ENCODE data around the gene FILIP1L.
A peak's percentile ranks its signal among the peaks of the same experiment; 100 is the strongest.

Gene FILIP1L

DNA sequence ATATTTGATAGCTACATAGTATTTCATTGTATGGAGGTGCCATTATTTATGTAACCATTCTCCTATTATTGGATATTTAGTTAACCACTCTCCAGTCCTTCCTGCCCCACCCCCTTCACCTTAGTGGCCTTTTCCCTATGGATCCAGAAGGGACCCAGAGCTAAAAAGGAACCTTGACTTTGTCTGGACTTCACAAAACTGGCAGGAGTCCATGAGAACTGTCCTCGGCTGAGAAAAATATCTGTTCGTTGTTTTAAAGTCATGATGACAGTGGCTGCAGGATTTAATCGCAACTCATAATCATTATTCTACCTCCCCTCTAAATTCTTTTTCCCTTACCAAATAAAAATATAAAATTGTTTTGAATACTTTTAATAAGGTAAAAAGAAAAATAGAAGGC, 166.9 kb downstream of the FILIP1L start:
- TF ChIP-seq, protein P1, sequence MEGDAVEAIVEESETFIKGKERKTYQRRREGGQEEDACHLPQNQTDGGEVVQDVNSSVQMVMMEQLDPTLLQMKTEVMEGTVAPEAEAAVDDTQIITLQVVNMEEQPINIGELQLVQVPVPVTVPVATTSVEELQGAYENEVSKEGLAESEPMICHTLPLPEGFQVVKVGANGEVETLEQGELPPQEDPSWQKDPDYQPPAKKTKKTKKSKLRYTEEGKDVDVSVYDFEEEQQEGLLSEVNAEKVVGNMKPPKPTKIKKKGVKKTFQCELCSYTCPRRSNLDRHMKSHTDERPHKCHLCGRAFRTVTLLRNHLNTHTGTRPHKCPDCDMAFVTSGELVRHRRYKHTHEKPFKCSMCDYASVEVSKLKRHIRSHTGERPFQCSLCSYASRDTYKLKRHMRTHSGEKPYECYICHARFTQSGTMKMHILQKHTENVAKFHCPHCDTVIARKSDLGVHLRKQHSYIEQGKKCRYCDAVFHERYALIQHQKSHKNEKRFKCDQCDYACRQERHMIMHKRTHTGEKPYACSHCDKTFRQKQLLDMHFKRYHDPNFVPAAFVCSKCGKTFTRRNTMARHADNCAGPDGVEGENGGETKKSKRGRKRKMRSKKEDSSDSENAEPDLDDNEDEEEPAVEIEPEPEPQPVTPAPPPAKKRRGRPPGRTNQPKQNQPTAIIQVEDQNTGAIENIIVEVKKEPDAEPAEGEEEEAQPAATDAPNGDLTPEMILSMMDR (IDR thresholded peaks at IDR 0.05; ENCODE audit: extremely low read depth, missing control alignments): no peak
- DNase-seq (ENCODE audit: low spot score): no peak

DNA sequence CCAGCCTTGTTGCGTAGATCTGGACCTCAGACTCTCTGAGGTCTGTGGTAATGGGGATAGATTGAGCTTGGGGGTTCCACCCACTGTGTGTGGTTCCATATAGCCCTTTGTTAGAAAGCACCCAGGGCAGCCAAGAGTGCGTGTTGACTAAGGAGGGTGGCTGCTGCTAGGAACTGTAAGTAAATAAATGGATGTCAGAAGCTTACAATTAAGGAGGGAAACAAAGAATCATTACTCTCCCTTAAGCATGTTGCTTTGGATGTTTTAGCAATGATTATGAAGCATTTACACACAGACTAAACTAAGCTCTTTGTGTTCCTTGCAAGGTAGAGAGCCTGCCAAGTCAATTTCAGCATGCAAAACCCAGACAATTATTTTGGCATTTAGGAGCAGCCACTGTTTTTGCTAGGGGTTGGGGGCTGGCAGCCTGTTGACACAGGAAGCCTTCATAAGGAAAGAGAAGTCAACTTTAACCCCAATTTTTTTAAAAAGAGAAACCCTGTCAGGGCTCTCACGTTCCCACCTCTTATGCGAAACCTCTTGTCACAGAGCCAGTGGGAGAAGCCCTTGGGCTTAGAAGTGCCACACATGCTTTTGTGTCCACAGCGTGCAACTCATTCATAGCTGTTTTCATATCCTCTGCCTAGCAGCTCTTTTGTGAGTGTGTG, 168.8 kb downstream of the FILIP1L start:
- TF ChIP-seq, protein P1 (IDR thresholded peaks at IDR 0.05; ENCODE audit: extremely low read depth, missing control alignments): no peak
- DNase-seq (ENCODE audit: low spot score): no peak

DNA sequence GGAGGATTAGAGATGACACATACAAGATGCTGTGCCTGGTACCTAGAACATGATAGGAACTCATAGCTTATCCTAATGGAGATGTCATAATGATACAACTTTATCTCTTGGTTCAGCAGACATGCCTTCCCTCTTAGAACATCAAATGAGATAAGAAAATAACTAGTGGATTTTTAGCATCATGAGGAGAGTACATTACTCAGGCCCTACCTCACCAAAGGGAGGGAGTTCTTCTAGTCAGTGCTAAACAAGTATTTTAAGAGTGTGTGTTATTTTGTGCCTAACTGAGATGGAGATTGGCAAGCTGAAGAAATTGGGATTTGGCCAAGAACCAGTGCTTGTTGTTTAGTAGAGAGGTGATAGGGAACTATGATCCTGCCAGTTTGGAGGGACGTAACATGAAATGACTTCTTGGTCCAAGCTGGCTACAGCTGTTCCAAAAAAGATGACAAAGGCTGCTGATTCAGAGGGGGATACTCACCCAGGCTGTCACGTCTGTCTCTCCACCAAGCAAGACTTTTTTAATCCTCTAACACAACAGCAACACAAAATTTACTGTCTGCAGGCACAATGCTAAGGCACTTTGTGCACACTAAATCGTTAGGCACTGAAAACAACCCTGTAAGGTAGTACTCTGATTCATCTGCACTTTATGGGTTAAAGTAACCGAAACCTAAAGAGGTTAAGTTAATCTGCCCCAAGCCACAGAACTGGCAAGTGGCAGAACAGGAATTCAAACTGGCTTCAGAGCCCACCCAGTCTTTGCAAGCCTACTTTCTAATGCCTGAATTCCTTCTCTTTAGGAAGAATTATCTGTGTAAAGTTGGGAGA, 170.2 kb downstream of the FILIP1L start:
- TF ChIP-seq, protein P1 (IDR thresholded peaks at IDR 0.05; ENCODE audit: extremely low read depth, missing control alignments): no peak
- DNase-seq (ENCODE audit: low spot score): no peak

DNA sequence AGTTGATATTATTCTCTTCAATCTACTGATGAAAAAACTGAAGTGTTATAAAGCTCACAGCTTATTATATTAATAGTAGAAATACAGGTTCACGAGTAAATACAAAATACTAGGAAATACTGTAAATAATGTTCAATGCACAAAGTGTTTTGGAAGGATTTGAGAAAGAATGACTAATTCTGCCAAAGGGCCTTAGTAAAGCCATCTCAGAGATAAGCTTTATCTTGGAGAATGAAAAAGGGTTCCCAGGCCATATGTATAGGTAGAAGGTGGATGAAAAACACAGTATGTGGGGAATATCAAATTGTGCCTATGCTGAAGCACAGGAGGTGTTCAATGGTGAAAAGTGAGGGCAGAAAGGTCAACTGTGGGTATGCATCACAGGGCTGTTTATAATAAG, 173.1 kb downstream of the FILIP1L start:
- TF ChIP-seq, protein P1 (IDR thresholded peaks at IDR 0.05; ENCODE audit: extremely low read depth, missing control alignments): no peak
- no peak for DNase-seq (ENCODE audit: low spot score)

DNA sequence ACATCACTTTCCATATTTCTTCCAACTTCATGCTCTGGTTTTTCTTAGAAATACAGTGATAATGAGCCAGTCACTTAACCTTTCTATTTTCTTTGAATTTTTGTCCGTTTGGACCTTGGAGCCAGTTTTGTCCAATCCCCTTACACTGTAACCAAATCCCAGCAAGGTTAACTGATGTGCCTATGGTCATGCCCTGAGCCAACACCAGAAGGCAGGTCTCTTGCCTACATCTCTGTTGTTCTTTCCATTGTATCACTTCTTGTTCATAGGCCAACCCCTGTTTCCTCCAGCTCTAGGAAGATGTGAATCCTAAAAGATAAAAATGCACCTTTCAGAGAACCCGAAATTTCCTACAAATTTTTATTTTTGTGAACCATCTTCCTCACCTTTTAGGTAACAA, 174.0 kb downstream of the FILIP1L start:
- TF ChIP-seq, protein P1 (IDR thresholded peaks at IDR 0.05; ENCODE audit: extremely low read depth, missing control alignments): no peak

GRCh38 chr3:99939876-99940275, 174.4 kb downstream of the FILIP1L start:
- no peak for DNase-seq (ENCODE audit: low spot score)
- TF ChIP-seq, protein P1 (IDR thresholded peaks at IDR 0.05; ENCODE audit: extremely low read depth, missing control alignments): no peak

More for the DNA sequence above, 174.0 kb downstream of the FILIP1L start:
- DNase-seq (ENCODE audit: low spot score): no peak

DNA sequence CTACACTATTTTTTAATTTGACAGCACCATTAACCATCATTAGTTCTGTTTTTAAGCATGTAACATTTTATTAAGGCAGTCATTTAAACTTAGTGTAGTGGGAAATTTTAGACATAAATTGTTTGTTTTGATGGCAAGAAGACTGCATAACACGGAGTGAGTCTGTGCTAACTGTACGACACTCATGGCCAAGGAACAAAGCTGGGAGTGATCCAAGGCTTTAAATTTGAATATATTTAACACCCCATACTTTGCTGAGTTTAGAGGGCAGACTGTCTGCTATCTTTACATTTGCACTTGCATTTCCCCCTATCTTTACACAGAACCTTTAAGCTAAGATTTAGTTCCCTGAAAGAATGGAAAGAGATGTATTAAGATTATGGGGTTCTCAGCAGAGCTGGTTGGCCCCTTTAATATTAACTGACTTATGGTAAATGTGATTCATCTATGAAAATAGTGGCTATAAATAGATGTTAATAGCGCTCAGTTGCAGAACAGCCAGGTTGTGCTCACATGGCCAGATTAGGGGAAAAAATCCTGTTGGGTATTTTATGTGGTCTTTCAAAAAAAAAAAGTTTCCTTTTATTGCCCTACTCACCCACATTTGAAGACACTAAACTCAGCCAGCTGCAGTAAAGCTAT, 175.9 kb downstream of the FILIP1L start:
- peak; percentile 24 for DNase-seq (ENCODE audit: low spot score)
- TF ChIP-seq, protein P1 (IDR thresholded peaks at IDR 0.05; ENCODE audit: extremely low read depth, missing control alignments): no peak
